ENCODE results near the gene ZNF732. TPM values are rescaled to one million over a fixed set of nuclear protein-coding genes. Genes with fewer than 3 reads are reported as not detected.
"Not testable (repeated sequence)": the region's sequence is repeated elsewhere in the genome, so short reads cannot be mapped to it uniquely, and the experiment has no call there.

Gene ZNF732
- polyA plus RNA-seq, 4 donors: 0.06 to 1.2 TPM; not detected in 2

- 80 to 89% (median 87%) methylated on average over 5 of the region's 5 CpGs for WGBS, 3 donors
- H3K4me3 ChIP-seq (ENCODE audit: low read depth in 1 of 3, low read length in 3 of 3): no peak overlapping the region
- DNase-seq (no peak), FAIRE-seq (peak; percentile 36)
- H3K27ac ChIP-seq (ENCODE audit: low read depth in 1 of 3, low read length in 2 of 3): no peak overlapping the region
- H3K36me3 ChIP-seq (ENCODE audit: control insufficient read depth in 3 of 3, insufficient read depth in 2 of 3, low read depth in 1 of 3, low read length in 3 of 3): peaks cover 0 to under 1% (median 0%) of the 10 kb centered on the region in 3 donors
- H3K27me3 ChIP-seq (ENCODE audit: control insufficient read depth in 3 of 3, insufficient read depth in 3 of 3, low read length in 3 of 3): no peaks in the 10 kb centered on the region
- no peaks in the 10 kb centered on the region for H3K4me1 ChIP-seq (ENCODE audit: control insufficient read depth in 3 of 3, insufficient read depth in 2 of 3, low read depth in 1 of 3, low read length in 2 of 3)
- H3K9me3 ChIP-seq (ENCODE audit: control insufficient read depth in 2 of 2, insufficient read depth in 1 of 2, low read depth in 1 of 2, low read length in 1 of 2): peaks cover 0 to 8% of the 10 kb centered on the region in 2 donors
Observed at GRCh38 chr4:273309-274017, 31.8 kb downstream of the ZNF732 start.

- no peak overlapping the region for H3K27ac ChIP-seq (ENCODE audit: low read depth in 1 of 3, low read length in 2 of 3)
- no peaks in the 10 kb centered on the region for H3K27me3 ChIP-seq (ENCODE audit: control insufficient read depth in 3 of 3, insufficient read depth in 3 of 3, low read length in 3 of 3)
- WGBS, 3 donors: 95 to 96% (median 95%) methylated on average over 3 of the region's 3 CpGs
- peaks cover 0 to 13% of the 10 kb centered on the region in 2 donors for H3K9me3 ChIP-seq (ENCODE audit: control insufficient read depth in 2 of 2, insufficient read depth in 1 of 2, low read depth in 1 of 2, low read length in 1 of 2)
- no peak overlapping the region for H3K4me3 ChIP-seq (ENCODE audit: low read depth in 1 of 3, low read length in 3 of 3)
- DNase-seq (no peak), FAIRE-seq (no peak)
- H3K4me1 ChIP-seq (ENCODE audit: control insufficient read depth in 3 of 3, insufficient read depth in 2 of 3, low read depth in 1 of 3, low read length in 2 of 3): no peaks in the 10 kb centered on the region
- H3K36me3 ChIP-seq (ENCODE audit: control insufficient read depth in 3 of 3, insufficient read depth in 2 of 3, low read depth in 1 of 3, low read length in 3 of 3): no peaks in the 10 kb centered on the region
Observed at GRCh38 chr4:271492-272103, 33.7 kb downstream of the ZNF732 start.

GRCh38 chr4:259240-259639 is 46.0 kb downstream of the ZNF732 start:
- H3K4me3 ChIP-seq (ENCODE audit: low read depth in 1 of 3, low read length in 3 of 3); H3K4me1 ChIP-seq (ENCODE audit: control insufficient read depth in 3 of 3, insufficient read depth in 2 of 3, low read depth in 1 of 3, low read length in 2 of 3); H3K27ac ChIP-seq (ENCODE audit: low read depth in 1 of 3, low read length in 2 of 3); FAIRE-seq; H3K27me3 ChIP-seq (ENCODE audit: control insufficient read depth in 3 of 3, insufficient read depth in 3 of 3, low read length in 3 of 3); DNase-seq; H3K36me3 ChIP-seq (ENCODE audit: control insufficient read depth in 3 of 3, insufficient read depth in 2 of 3, low read depth in 1 of 3, low read length in 3 of 3): not testable (repeated sequence)
- peaks cover 4 to 43% of the 10 kb centered on the region in 2 donors for H3K9me3 ChIP-seq (ENCODE audit: control insufficient read depth in 2 of 2, insufficient read depth in 1 of 2, low read depth in 1 of 2, low read length in 1 of 2)
- 70 to 77% (median 72%) methylated on average over 11 of the region's 11 CpGs for WGBS, 3 donors

- Histone ChIP-seq H3K36me3 (ENCODE audit: control insufficient read depth in 3 of 3, insufficient read depth in 2 of 3, low read depth in 1 of 3, low read length in 3 of 3) (no peaks in the 10 kb centered on the region), H3K9me3 (ENCODE audit: control insufficient read depth in 2 of 2, insufficient read depth in 1 of 2, low read depth in 1 of 2, low read length in 1 of 2) (peaks cover 4 to 25% of the 10 kb centered on the region in 2 donors), H3K27me3 (ENCODE audit: control insufficient read depth in 3 of 3, insufficient read depth in 3 of 3, low read length in 3 of 3) (no peaks in the 10 kb centered on the region), H3K4me3 (ENCODE audit: low read depth in 1 of 3, low read length in 3 of 3) (no peak overlapping the region), H3K27ac (ENCODE audit: low read depth in 1 of 3, low read length in 2 of 3) (no peak overlapping the region), H3K4me1 (ENCODE audit: control insufficient read depth in 3 of 3, insufficient read depth in 2 of 3, low read depth in 1 of 3, low read length in 2 of 3) (no peaks in the 10 kb centered on the region)
- FAIRE-seq (no peak), DNase-seq (no peak)
- 84 to 94% (median 88%) methylated on average over 13 of the region's 13 CpGs for WGBS, 3 donors
Observed at GRCh38 chr4:256492-256891, 48.8 kb downstream of the ZNF732 start.

GRCh38 chr4:253936-254756 is 51.1 kb downstream of the ZNF732 start:
- H3K9me3 ChIP-seq (ENCODE audit: control insufficient read depth in 2 of 2, insufficient read depth in 1 of 2, low read depth in 1 of 2, low read length in 1 of 2): peaks cover 4 to 20% of the 10 kb centered on the region in 2 donors
- 61 to 89% (median 66%) methylated on average over 5 of the region's 5 CpGs for WGBS, 3 donors
- FAIRE-seq (no peak), DNase-seq (no peak)
- H3K36me3 ChIP-seq (ENCODE audit: control insufficient read depth in 3 of 3, insufficient read depth in 2 of 3, low read depth in 1 of 3, low read length in 3 of 3): no peaks in the 10 kb centered on the region
- H3K4me1 ChIP-seq (ENCODE audit: control insufficient read depth in 3 of 3, insufficient read depth in 2 of 3, low read depth in 1 of 3, low read length in 2 of 3): no peaks in the 10 kb centered on the region
- H3K27me3 ChIP-seq (ENCODE audit: control insufficient read depth in 3 of 3, insufficient read depth in 3 of 3, low read length in 3 of 3): no peaks in the 10 kb centered on the region
- no peak overlapping the region for H3K27ac ChIP-seq (ENCODE audit: low read depth in 1 of 3, low read length in 2 of 3)
- H3K4me3 ChIP-seq (ENCODE audit: low read depth in 1 of 3, low read length in 3 of 3): no peak overlapping the region

GRCh38 chr4:252065-252601 is 53.1 kb downstream of the ZNF732 start:
- no peaks in the 10 kb centered on the region for H3K27me3 ChIP-seq (ENCODE audit: control insufficient read depth in 3 of 3, insufficient read depth in 3 of 3, low read length in 3 of 3)
- no peaks in the 10 kb centered on the region for H3K4me1 ChIP-seq (ENCODE audit: control insufficient read depth in 3 of 3, insufficient read depth in 2 of 3, low read depth in 1 of 3, low read length in 2 of 3)
- DNase-seq (no peak), FAIRE-seq (no peak)
- 84 to 92% (median 88%) methylated on average over 2 of the region's 2 CpGs for WGBS, 3 donors
- H3K9me3 ChIP-seq (ENCODE audit: control insufficient read depth in 2 of 2, insufficient read depth in 1 of 2, low read depth in 1 of 2, low read length in 1 of 2): peaks cover 4 to 23% of the 10 kb centered on the region in 2 donors
- H3K4me3 ChIP-seq (ENCODE audit: low read depth in 1 of 3, low read length in 3 of 3): no peak overlapping the region
- no peaks in the 10 kb centered on the region for H3K36me3 ChIP-seq (ENCODE audit: control insufficient read depth in 3 of 3, insufficient read depth in 2 of 3, low read depth in 1 of 3, low read length in 3 of 3)
- H3K27ac ChIP-seq (ENCODE audit: low read depth in 1 of 3, low read length in 2 of 3): no peak overlapping the region

- Histone ChIP-seq H3K27me3 (ENCODE audit: control insufficient read depth in 3 of 3, insufficient read depth in 3 of 3, low read length in 3 of 3) (no peaks in the 10 kb centered on the region), H3K9me3 (ENCODE audit: control insufficient read depth in 2 of 2, insufficient read depth in 1 of 2, low read depth in 1 of 2, low read length in 1 of 2) (peaks cover 1 to 36% of the 10 kb centered on the region in 2 donors), H3K4me3 (ENCODE audit: low read depth in 1 of 3, low read length in 3 of 3) (no peak overlapping the region), H3K4me1 (ENCODE audit: control insufficient read depth in 3 of 3, insufficient read depth in 2 of 3, low read depth in 1 of 3, low read length in 2 of 3) (no peaks in the 10 kb centered on the region), H3K27ac (ENCODE audit: low read depth in 1 of 3, low read length in 2 of 3) (no peak overlapping the region), H3K36me3 (ENCODE audit: control insufficient read depth in 3 of 3, insufficient read depth in 2 of 3, low read depth in 1 of 3, low read length in 3 of 3) (no peaks in the 10 kb centered on the region)
- FAIRE-seq: no peak
- 9 to 38% (median 21%) methylated on average over 7 of the region's 7 CpGs for WGBS, 3 donors
- peak; percentile 43 to 48 for DNase-seq
Observed at GRCh38 chr4:244471-244870, 60.8 kb downstream of the ZNF732 start.

- Histone ChIP-seq H3K36me3 (ENCODE audit: control insufficient read depth in 3 of 3, insufficient read depth in 2 of 3, low read depth in 1 of 3, low read length in 3 of 3) (no peaks in the 10 kb centered on the region), H3K27me3 (ENCODE audit: control insufficient read depth in 3 of 3, insufficient read depth in 3 of 3, low read length in 3 of 3) (no peaks in the 10 kb centered on the region), H3K4me1 (ENCODE audit: control insufficient read depth in 3 of 3, insufficient read depth in 2 of 3, low read depth in 1 of 3, low read length in 2 of 3) (no peaks in the 10 kb centered on the region), H3K4me3 (ENCODE audit: low read depth in 1 of 3, low read length in 3 of 3) (no peak overlapping the region), H3K27ac (ENCODE audit: low read depth in 1 of 3, low read length in 2 of 3) (no peak overlapping the region), H3K9me3 (ENCODE audit: control insufficient read depth in 2 of 2, insufficient read depth in 1 of 2, low read depth in 1 of 2, low read length in 1 of 2) (peaks cover 1 to 32% of the 10 kb centered on the region in 2 donors)
- 59 to 75% (median 65%) methylated on average over 5 of the region's 5 CpGs for WGBS, 3 donors
- FAIRE-seq (no peak), DNase-seq (no peak)
Observed at GRCh38 chr4:243426-243825, 61.8 kb downstream of the ZNF732 start.

Data from small intestine (tissue), 7 donors.